Keratinocyte (primary cell): ENCODE results near the gene RBFOX1. TPM values are rescaled to one million over a fixed set of nuclear protein-coding genes. Genes with fewer than 3 reads are reported as not detected.

Experiments used
- DNase-seq: peaks from one replicate; pipeline ENCODE4 v3.0.0-alpha.2; 2011; ENCODE audit warnings: low read depth, missing footprints, low spot score
- FAIRE-seq: peaks from 2 replicates; lab custom pipeline; 2011; peaks lifted over from hg19 to GRCh38; lab: Jason Lieb, UNC
- H2AFZ ChIP-seq: 2 replicates; pipeline ENCODE4 v1.6.0; 2012; ENCODE audit warnings: low read length, control low read depth, inconsistent platforms; ENCODE audit not compliant: control insufficient read depth
- H3K27ac ChIP-seq: 2 replicates; pipeline ENCODE4 v1.5.1; 2011; ENCODE audit warnings: low read length; ENCODE audit not compliant: control insufficient read depth, insufficient read depth
- H3K27me3 ChIP-seq: 3 replicates; pipeline ENCODE4 v1.6.0; 2011; ENCODE audit warnings: low read length; ENCODE audit not compliant: control insufficient read depth, insufficient read depth; ENCODE audit errors: extremely low read depth
- H3K36me3 ChIP-seq, 2 experiments: 2 replicates in 1 of 2; 3 replicates in 1 of 2; pipeline ENCODE4 v1.5.1; 2011; ENCODE audit warnings: low read length in 2 of 2, mild to moderate bottlenecking in 1 of 2; ENCODE audit not compliant: control insufficient read depth in 2 of 2, insufficient read depth in 2 of 2; ENCODE audit errors: extremely low read depth in 1 of 2
- H3K4me1 ChIP-seq: 3 replicates; pipeline ENCODE4 v1.5.1; 2011; ENCODE audit warnings: low read length; ENCODE audit not compliant: control insufficient read depth, insufficient read depth; ENCODE audit errors: extremely low read depth
- H3K4me2 ChIP-seq: 3 replicates; pipeline ENCODE4 v1.6.0; 2011; ENCODE audit warnings: low read depth, low read length; ENCODE audit not compliant: control insufficient read depth, insufficient read depth; ENCODE audit errors: extremely low read depth
- H3K4me3 ChIP-seq, 3 experiments: fragments of 200-600 bp in 1 of 3; sonication (generic) in 1 of 3; 2 replicates in 2 of 3; 3 replicates in 1 of 3; pipeline ENCODE4 v1.5.1; 2011 to 2016; ENCODE audit warnings: low read length in 3 of 3, mild to moderate bottlenecking in 3 of 3, control low read depth in 2 of 3, inconsistent platforms in 1 of 3, low read depth in 1 of 3, mixed read lengths in 1 of 3, mixed run types in 1 of 3, moderate library complexity in 1 of 3; ENCODE audit not compliant: control insufficient read depth in 2 of 3, insufficient read depth in 2 of 3; ENCODE audit errors: extremely low read depth in 1 of 3
- H3K79me2 ChIP-seq: 2 replicates; pipeline ENCODE4 v1.6.0; 2012; ENCODE audit warnings: low read length; ENCODE audit not compliant: control insufficient read depth, insufficient read depth
- H3K9ac ChIP-seq: 3 replicates; pipeline ENCODE4 v1.6.0; 2011; ENCODE audit warnings: low read length; ENCODE audit not compliant: control insufficient read depth, insufficient read depth; ENCODE audit errors: extremely low read depth
- H3K9me1 ChIP-seq: 3 replicates; pipeline ENCODE4 v1.6.0; 2011; ENCODE audit warnings: low read length; ENCODE audit not compliant: control insufficient read depth, insufficient read depth; ENCODE audit errors: extremely low read depth
- H3K9me3 ChIP-seq: 2 replicates; pipeline ENCODE4 v1.5.1; 2012; ENCODE audit warnings: low read depth, low read length; ENCODE audit not compliant: control insufficient read depth
- H4K20me1 ChIP-seq: 3 replicates; pipeline ENCODE4 v1.6.0; 2011; ENCODE audit warnings: low read length; ENCODE audit not compliant: control insufficient read depth, insufficient read depth; ENCODE audit errors: extremely low read depth
- EZH2 ChIP-seq: IDR thresholded peaks from one replicate; pipeline ENCODE4 v1.6.1; 2012; ENCODE audit warnings: inconsistent platforms, mild to moderate bottlenecking, low read length, moderate library complexity
- dilution Hi-C: fragments of 300-500 bp; cut with MboI; formaldehyde crosslinking; loops from one replicate; pipeline ENCODE4 v1.7.0; 2020; ENCODE audit warnings: low sequenced_read_pairs; ENCODE audit not compliant: extremely low pct_ligation_motif_present
- polyA plus RNA-seq, 5 experiments: library from polyadenylated mRNA; depleted of rRNA in 3 of 5; stranded (reverse) in 3 of 5; stranded (forward) in 1 of 5; unstranded in 1 of 5; fragments of >200 nt; gene quantifications; 1 replicate in 1 of 5; 2 replicates in 3 of 5; 3 replicates in 1 of 5; pipeline versions ENCODE4 v1.2.1 to v1.2.3, GENCODE V29; 2011 to 2012; ENCODE audit warnings: missing spikeins in 2 of 5, low read depth in 1 of 5, low replicate concordance in 1 of 5
- TF ChIP-seq, protein P1 (sequence below), 3 experiments: IDR thresholded peaks in 1 of 3; conservative IDR thresholded peaks in 1 of 3; optimal IDR thresholded peaks in 1 of 3; 2 replicates in 2 of 3; 3 replicates in 1 of 3; pipeline versions ENCODE3 to v1.5.1; 2011; ENCODE audit warnings: low read length in 3 of 3, mild to moderate bottlenecking in 3 of 3, moderate library complexity in 2 of 3, control low read depth in 1 of 3, inconsistent platforms in 1 of 3; ENCODE audit not compliant: insufficient read depth in 2 of 3; ENCODE audit errors: extremely low read depth in 1 of 3

RBFOX1 gene
- polyA plus RNA-seq, 1 donor (not counting 4 experiments of a cell fraction or from before 2014, with no cell fraction given) = not detected

DNA sequence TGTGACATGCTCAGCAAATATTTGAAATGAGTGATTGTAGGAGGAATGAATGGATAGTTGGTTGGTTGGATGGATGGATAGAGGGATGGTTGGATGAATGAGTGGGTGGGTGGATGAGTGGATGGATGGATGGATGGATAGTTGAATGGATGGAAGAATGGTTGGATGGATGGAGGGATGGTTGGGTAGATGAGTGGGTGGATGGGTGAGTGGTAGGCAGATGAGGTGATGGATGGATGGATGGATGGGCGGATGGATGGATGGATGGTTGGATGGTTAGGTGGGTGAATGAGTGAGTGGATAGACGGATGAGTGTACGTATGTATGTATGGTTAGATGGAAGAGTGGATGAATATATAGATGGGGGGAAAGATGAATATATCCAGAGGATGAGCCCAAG is 137.7 kb downstream of the RBFOX1 start:
- TF ChIP-seq, protein P1, sequence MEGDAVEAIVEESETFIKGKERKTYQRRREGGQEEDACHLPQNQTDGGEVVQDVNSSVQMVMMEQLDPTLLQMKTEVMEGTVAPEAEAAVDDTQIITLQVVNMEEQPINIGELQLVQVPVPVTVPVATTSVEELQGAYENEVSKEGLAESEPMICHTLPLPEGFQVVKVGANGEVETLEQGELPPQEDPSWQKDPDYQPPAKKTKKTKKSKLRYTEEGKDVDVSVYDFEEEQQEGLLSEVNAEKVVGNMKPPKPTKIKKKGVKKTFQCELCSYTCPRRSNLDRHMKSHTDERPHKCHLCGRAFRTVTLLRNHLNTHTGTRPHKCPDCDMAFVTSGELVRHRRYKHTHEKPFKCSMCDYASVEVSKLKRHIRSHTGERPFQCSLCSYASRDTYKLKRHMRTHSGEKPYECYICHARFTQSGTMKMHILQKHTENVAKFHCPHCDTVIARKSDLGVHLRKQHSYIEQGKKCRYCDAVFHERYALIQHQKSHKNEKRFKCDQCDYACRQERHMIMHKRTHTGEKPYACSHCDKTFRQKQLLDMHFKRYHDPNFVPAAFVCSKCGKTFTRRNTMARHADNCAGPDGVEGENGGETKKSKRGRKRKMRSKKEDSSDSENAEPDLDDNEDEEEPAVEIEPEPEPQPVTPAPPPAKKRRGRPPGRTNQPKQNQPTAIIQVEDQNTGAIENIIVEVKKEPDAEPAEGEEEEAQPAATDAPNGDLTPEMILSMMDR (optimal IDR thresholded peaks at IDR 0.05 in 1 of 3, IDR thresholded peaks at IDR 0.05 in 1 of 3, conservative IDR thresholded peaks at IDR 0.05 in 1 of 3; ENCODE audit: extremely low read depth in 1 of 3, insufficient read depth in 2 of 3, low read length in 3 of 3) = no peak
- no peak for TF ChIP-seq EZH2
- Histone ChIP-seq H3K9me1 (no peaks in the 10 kb centered on the region), H2AFZ (no peak overlapping the region), H3K27me3 (no peaks in the 10 kb centered on the region), H3K9ac (no peak overlapping the region), H3K36me3 (no peaks in the 10 kb centered on the region), H3K79me2 (no peaks in the 10 kb centered on the region), H4K20me1 (no peaks in the 10 kb centered on the region), H3K4me2 (no peak overlapping the region), H3K4me3 (no peak overlapping the region), H3K27ac (no peak overlapping the region), H3K9me3 (peaks cover 2% of the 10 kb centered on the region), H3K4me1 (no peaks in the 10 kb centered on the region)
- FAIRE-seq (no peak), DNase-seq (no peak)
- dilution Hi-C loops = no loop called here

DNA sequence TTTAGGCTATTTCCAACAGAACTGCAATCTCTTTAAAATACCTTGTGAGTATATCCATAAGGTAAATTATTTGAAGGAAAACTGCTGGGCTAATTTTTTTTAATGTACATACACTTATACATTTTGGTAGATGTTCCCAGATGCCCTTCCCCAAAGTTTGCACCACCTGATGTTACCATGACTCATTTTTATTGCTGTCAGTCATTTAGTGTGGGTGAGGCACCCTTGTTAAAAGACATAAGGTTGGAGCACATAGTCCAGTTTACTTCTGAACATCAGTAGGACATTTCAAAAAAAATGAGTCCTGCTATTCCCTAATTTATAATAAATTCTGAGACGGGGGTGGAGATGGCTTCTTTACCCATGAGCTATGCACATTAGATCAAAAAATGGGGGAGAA is 138.6 kb downstream of the RBFOX1 start:
- H3K9me1 ChIP-seq = no peaks in the 10 kb centered on the region
- TF ChIP-seq, protein P1 (optimal IDR thresholded peaks at IDR 0.05 in 1 of 3, IDR thresholded peaks at IDR 0.05 in 1 of 3, conservative IDR thresholded peaks at IDR 0.05 in 1 of 3; ENCODE audit: extremely low read depth in 1 of 3, insufficient read depth in 2 of 3, low read length in 3 of 3) = no peak
- TF ChIP-seq EZH2 = no peak
- dilution Hi-C loops = no loop called here
- FAIRE-seq (no peak), DNase-seq (no peak)
- H2AFZ ChIP-seq = no peak overlapping the region
- no peak overlapping the region for H3K9ac ChIP-seq
- H3K4me2 ChIP-seq = no peak overlapping the region
- no peaks in the 10 kb centered on the region for H3K79me2 ChIP-seq
- H4K20me1 ChIP-seq = no peaks in the 10 kb centered on the region
- peaks cover 2% of the 10 kb centered on the region for H3K9me3 ChIP-seq
- no peaks in the 10 kb centered on the region for H3K4me1 ChIP-seq
- no peaks in the 10 kb centered on the region for H3K27me3 ChIP-seq
- no peak overlapping the region for H3K27ac ChIP-seq
- H3K36me3 ChIP-seq = no peaks in the 10 kb centered on the region
- H3K4me3 ChIP-seq = no peak overlapping the region
